BE2C (cell line): ENCODE data around the gene GRM4.

Source experiments
- DNase-seq: peaks from one replicate; pipeline ENCODE4 v3.0.0-alpha.2; 2020
- H3K27me3 ChIP-seq: fragments of 250-450 bp; sonication (Bioruptor Pico); 2 replicates; pipeline ENCODE4 v1.5.1; 2020; ENCODE audit warnings: mild to moderate bottlenecking
- H3K36me3 ChIP-seq: fragments of 250-450 bp; sonication (Bioruptor Pico); 2 replicates; pipeline ENCODE4 v1.5.1; 2020; ENCODE audit warnings: mild to moderate bottlenecking
- H3K4me1 ChIP-seq: fragments of 250-450 bp; sonication (Bioruptor Pico); 2 replicates; pipeline ENCODE4 v1.5.1; 2020
- H3K4me3 ChIP-seq: 2 replicates; pipeline ENCODE4 v1.5.1; 2011; ENCODE audit warnings: low read depth, low read length
- H3K9me3 ChIP-seq: fragments of 250-450 bp; sonication (Bioruptor Pico); 2 replicates; pipeline ENCODE4 v1.5.1; 2020
- CTCF ChIP-seq: IDR thresholded peaks from 2 replicates; pipeline ENCODE4 v1.5.1; 2012; ENCODE audit warnings: mild to moderate bottlenecking, low read depth, low read length

The GRM4 gene

GRCh38 chr6:34059136-34059731, 86.7 kb downstream of the GRM4 start:
- H3K9me3 ChIP-seq, result no peaks in the 10 kb centered on the region
- no peak overlapping the region for H3K4me3 ChIP-seq
- no peaks in the 10 kb centered on the region for H3K36me3 ChIP-seq
- no peak for TF ChIP-seq CTCF
- no peaks in the 10 kb centered on the region for H3K27me3 ChIP-seq
- no peak for DNase-seq
- H3K4me1 ChIP-seq, result peaks cover 4% of the 10 kb centered on the region; the same call in 1 of the 2 replicates

- Histone ChIP-seq H3K27me3 (no peaks in the 10 kb centered on the region), H3K4me1 (peaks cover 4% of the 10 kb centered on the region; the same call in 1 of the 2 replicates), H3K4me3 (no peak overlapping the region), H3K36me3 (no peaks in the 10 kb centered on the region), H3K9me3 (no peaks in the 10 kb centered on the region)
- no peak for TF ChIP-seq CTCF
- no peak for DNase-seq
These were observed 88.1 kb downstream of the GRM4 start for GRCh38 chr6:34057790-34058189.

GRCh38 chr6:34057191-34057590, 88.7 kb downstream of the GRM4 start:
- Histone ChIP-seq H3K9me3 (no peaks in the 10 kb centered on the region), H3K4me3 (no peak overlapping the region), H3K36me3 (no peaks in the 10 kb centered on the region), H3K4me1 (peaks cover 4% of the 10 kb centered on the region), H3K27me3 (no peaks in the 10 kb centered on the region)
- no peak for TF ChIP-seq CTCF
- no peak for DNase-seq

GRCh38 chr6:34056305-34057108, 89.4 kb downstream of the GRM4 start:
- Histone ChIP-seq H3K4me3 (no peak overlapping the region; the same call in 1 of the 2 replicates), H3K9me3 (no peaks in the 10 kb centered on the region), H3K4me1 (peaks cover 11% of the 10 kb centered on the region), H3K36me3 (no peaks in the 10 kb centered on the region), H3K27me3 (no peaks in the 10 kb centered on the region)
- DNase-seq, result peak; percentile 71
- no peak for TF ChIP-seq CTCF

- no peak overlapping the region for H3K4me3 ChIP-seq
- no peaks in the 10 kb centered on the region for H3K36me3 ChIP-seq
- H3K9me3 ChIP-seq, result no peaks in the 10 kb centered on the region
- DNase-seq, result peak; percentile 86
- peaks cover 18% of the 10 kb centered on the region for H3K4me1 ChIP-seq
- TF ChIP-seq CTCF, result peak; percentile 94
- H3K27me3 ChIP-seq, result no peaks in the 10 kb centered on the region
These were observed 90.5 kb downstream of the GRM4 start for GRCh38 chr6:34055223-34055933.
